ENCODE data around the gene ZEB2. TPM values are rescaled to one million over a fixed set of nuclear protein-coding genes. Genes with fewer than 3 reads are reported as not detected.

The ZEB2 gene
- total and polyA plus RNA-seq, 8 donors: 10.7 to 161 (median 43.1) TPM

DNA sequence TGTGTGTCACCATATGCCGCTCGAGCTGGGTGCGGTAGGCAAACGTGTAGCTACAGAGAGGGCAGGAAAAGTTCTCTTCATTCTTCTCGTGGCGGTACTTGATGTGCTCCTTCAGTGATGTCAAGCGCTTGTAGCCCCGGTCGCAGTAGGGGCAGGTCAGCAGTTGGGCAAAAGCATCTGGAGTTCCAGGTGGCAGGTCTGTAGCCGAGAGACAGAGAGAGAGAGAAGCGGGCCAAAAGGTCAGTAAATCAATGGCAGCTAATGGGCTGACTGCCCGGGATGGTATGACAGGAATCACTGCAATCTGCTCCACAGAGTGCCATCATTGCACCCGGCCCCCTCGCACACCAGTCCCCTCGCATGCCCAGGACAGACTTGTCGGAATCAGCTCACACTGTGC, 116.0 kb downstream of the ZEB2 start:
- peaks cover 0 to 35% (median 16%) of the 10 kb centered on the region in 4 donors for H3K36me3 ChIP-seq
- H3K4me1 ChIP-seq: peaks cover 0 to 28% (median 8%) of the 10 kb centered on the region in 4 donors
- no peaks in the 10 kb centered on the region for H3K27me3 ChIP-seq
- TF ChIP-seq, protein P1, sequence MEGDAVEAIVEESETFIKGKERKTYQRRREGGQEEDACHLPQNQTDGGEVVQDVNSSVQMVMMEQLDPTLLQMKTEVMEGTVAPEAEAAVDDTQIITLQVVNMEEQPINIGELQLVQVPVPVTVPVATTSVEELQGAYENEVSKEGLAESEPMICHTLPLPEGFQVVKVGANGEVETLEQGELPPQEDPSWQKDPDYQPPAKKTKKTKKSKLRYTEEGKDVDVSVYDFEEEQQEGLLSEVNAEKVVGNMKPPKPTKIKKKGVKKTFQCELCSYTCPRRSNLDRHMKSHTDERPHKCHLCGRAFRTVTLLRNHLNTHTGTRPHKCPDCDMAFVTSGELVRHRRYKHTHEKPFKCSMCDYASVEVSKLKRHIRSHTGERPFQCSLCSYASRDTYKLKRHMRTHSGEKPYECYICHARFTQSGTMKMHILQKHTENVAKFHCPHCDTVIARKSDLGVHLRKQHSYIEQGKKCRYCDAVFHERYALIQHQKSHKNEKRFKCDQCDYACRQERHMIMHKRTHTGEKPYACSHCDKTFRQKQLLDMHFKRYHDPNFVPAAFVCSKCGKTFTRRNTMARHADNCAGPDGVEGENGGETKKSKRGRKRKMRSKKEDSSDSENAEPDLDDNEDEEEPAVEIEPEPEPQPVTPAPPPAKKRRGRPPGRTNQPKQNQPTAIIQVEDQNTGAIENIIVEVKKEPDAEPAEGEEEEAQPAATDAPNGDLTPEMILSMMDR (IDR thresholded peaks at IDR 0.05): no peak
- no peak for TF ChIP-seq POLR2A (IDR thresholded peaks at IDR 0.05)
- no peak for TF ChIP-seq POLR2AphosphoS5 (IDR thresholded peaks at IDR 0.05)
- no peak for TF ChIP-seq EP300 (IDR thresholded peaks at IDR 0.05)
- no peak overlapping the region for H3K4me3 ChIP-seq
- WGBS, 5 donors: 65 to 78% (median 71%) methylated on average over 16 of the region's 16 CpGs
- intact Hi-C loops (cut with DNase I; ENCODE audit: low total_unique reads): no loop called here
- H3K27ac ChIP-seq: peak overlapping the region in 3 of 5 donors; percentile 36 to 43 (median 39)
- H3K9me3 ChIP-seq: no peaks in the 10 kb centered on the region
- DNase-seq: peak in 1 of 2 donors; percentile 24

DNA sequence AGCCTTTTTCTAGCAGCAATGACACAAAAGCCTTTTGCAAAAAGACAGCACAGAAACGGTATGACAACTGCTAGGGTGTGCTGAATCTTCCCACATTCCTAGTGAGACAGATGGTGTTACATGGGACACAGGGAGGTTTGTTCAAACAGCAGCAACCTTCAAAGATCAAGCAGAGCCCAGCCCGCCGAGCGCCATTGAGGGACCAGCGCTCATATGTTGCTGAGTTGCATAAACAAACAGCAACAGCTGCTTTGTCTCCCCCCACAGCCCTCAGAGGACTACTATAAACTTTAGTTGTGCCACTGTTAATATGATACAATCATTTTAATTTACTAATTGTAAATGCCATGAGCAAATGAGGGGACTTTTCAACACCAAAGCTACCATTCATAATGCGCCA, 117.7 kb downstream of the ZEB2 start:
- Histone ChIP-seq H3K27ac (peak overlapping the region in 3 of 5 donors; percentile 1 to 40 (median 11)), H3K36me3 (peaks cover 3 to 46% (median 27%) of the 10 kb centered on the region in 4 donors), H3K27me3 (no peaks in the 10 kb centered on the region), H3K9me3 (no peaks in the 10 kb centered on the region), H3K4me1 (peaks cover 0 to 28% (median 8%) of the 10 kb centered on the region in 4 donors), H3K4me3 (no peak overlapping the region)
- intact Hi-C loops (cut with DNase I; ENCODE audit: low total_unique reads): no loop called here
- TF ChIP-seq, protein P1 (IDR thresholded peaks at IDR 0.05): no peak
- TF ChIP-seq EP300 (IDR thresholded peaks at IDR 0.05): no peak
- TF ChIP-seq POLR2AphosphoS5 (IDR thresholded peaks at IDR 0.05): no peak
- no peak for TF ChIP-seq POLR2A (IDR thresholded peaks at IDR 0.05)
- DNase-seq: peak in 1 of 2 donors; percentile 64
- 49 to 66% (median 61%) methylated on average over 6 of the region's 6 CpGs for WGBS, 5 donors

GRCh38 chr2:144401036-144401435, 118.9 kb downstream of the ZEB2 start:
- Histone ChIP-seq H3K4me1 (peaks cover 0 to 18% (median 6%) of the 10 kb centered on the region in 4 donors), H3K27ac (no peak overlapping the region), H3K36me3 (peaks cover 6 to 55% (median 30%) of the 10 kb centered on the region in 4 donors), H3K27me3 (no peaks in the 10 kb centered on the region), H3K4me3 (no peak overlapping the region), H3K9me3 (no peaks in the 10 kb centered on the region)
- 91 to 94% (median 93%) methylated on average over 3 of the region's 3 CpGs for WGBS, 5 donors
- no peak for DNase-seq
- intact Hi-C loops (cut with DNase I; ENCODE audit: low total_unique reads): no loop called here
- TF ChIP-seq POLR2A (IDR thresholded peaks at IDR 0.05) (no peak), EP300 (IDR thresholded peaks at IDR 0.05) (no peak), POLR2AphosphoS5 (IDR thresholded peaks at IDR 0.05) (no peak)
- TF ChIP-seq, protein P1 (IDR thresholded peaks at IDR 0.05): no peak

DNA sequence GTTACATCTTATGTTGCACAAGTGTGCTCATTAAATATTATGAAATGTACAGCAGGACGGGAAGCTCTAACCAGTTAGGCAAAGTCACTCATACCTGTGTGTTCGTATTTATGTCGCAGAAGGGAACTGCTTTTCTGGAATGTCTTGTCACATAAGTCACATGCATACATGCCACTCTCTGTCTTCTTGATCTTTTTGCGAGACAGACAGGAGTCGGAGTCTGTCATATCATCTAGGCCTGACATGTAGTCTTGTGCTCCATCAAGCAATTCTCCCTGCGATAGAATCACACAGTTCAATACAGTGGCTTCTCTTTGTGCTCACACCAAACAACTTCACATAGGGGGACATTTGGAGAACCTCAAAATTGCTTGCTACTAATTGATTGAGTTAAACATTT, 123.6 kb downstream of the ZEB2 start:
- peaks cover 6 to 63% (median 38%) of the 10 kb centered on the region in 4 donors for H3K36me3 ChIP-seq
- DNase-seq: no peak
- no peak overlapping the region for H3K4me3 ChIP-seq
- TF ChIP-seq EP300 (IDR thresholded peaks at IDR 0.05) (no peak), POLR2AphosphoS5 (IDR thresholded peaks at IDR 0.05) (no peak), POLR2A (IDR thresholded peaks at IDR 0.05) (no peak)
- TF ChIP-seq, protein P1 (IDR thresholded peaks at IDR 0.05): no peak
- no peaks in the 10 kb centered on the region for H3K27me3 ChIP-seq
- peak overlapping the region in 1 of 5 donors; percentile 30 for H3K27ac ChIP-seq
- intact Hi-C loops (cut with DNase I; ENCODE audit: low total_unique reads): no loop called here
- H3K4me1 ChIP-seq: no peaks in the 10 kb centered on the region
- H3K9me3 ChIP-seq: no peaks in the 10 kb centered on the region
- WGBS, 5 donors: 91 to 98% (median 96%) methylated on average over 6 of the region's 6 CpGs

Data from stomach (tissue), 9 donors.